ENCODE results near the gene THRSP. TPM values are rescaled to one million over a fixed set of nuclear protein-coding genes. Genes with fewer than 3 reads are reported as not detected.
"Not testable (repeated sequence)": the region's sequence is repeated elsewhere in the genome, so short reads cannot be mapped to it uniquely, and the experiment has no call there.

THRSP gene
- total and polyA plus RNA-seq, 2 of the 8 experiments (the other 6 are each of a cell fraction or from before 2014, with no cell fraction given), result 0.11 TPM; not detected in 1

DNA sequence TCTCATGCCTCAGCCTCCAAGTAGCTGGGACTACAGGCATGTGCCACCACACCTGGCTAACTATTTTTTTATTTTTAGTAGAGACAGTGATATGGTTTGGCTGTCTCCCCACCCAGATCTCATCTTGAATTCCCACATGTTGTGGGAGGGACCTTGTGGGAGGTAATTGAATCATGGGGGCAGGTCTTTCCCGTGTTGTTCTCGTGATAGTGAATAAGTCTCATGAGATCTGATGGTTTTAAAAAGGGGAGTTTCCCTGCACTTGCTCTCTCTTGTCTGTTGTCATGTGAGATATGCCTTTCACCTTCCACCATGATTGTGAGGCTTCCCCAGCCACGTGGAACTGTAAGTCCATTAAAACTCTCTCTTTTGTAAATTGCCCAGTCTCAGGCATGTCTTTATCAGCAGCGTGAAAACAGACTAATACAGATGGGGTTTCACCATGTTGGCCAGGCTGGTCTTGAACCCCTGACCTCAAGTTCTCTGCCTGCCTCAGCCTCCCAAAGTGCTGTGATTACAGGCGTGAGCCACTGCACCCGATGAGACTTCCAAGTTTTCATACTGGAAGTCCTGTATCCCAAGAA, 48.6 kb upstream of the THRSP start:
- H3K4me3 ChIP-seq (ENCODE audit: extremely low read depth in 1 of 4, insufficient read depth in 2 of 4, low read depth in 3 of 4, low read length in 4 of 4); FAIRE-seq; H3K27me3 ChIP-seq (replicated peaks in 1 of 4; ENCODE audit: control insufficient read depth in 3 of 4, extremely low read depth in 1 of 4, insufficient read depth in 3 of 4, low read length in 3 of 4); H2BK5ac ChIP-seq (ENCODE audit: low read depth, low read length); H3K4ac ChIP-seq (replicated peaks; ENCODE audit: insufficient read length, low read depth, low read length); H2BK20ac ChIP-seq (ENCODE audit: low read length); H3K14ac ChIP-seq (ENCODE audit: insufficient read length); H2BK15ac ChIP-seq (ENCODE audit: low read length); H2BK12ac ChIP-seq (ENCODE audit: low read depth, low read length); H3K4me2 ChIP-seq (ENCODE audit: insufficient read depth in 1 of 2, low read depth in 2 of 2, low read length in 2 of 2); H4K5ac ChIP-seq (ENCODE audit: insufficient read length, low read depth, low read length); H3K79me1 ChIP-seq (ENCODE audit: low read depth, low read length); H3K4me1 ChIP-seq (replicated peaks in 1 of 4; ENCODE audit: control insufficient read depth in 3 of 4, insufficient read depth in 4 of 4, low read length in 3 of 4); H2AFZ ChIP-seq (ENCODE audit: low read length); H3K56ac ChIP-seq (replicated peaks; ENCODE audit: insufficient read length, low read depth, low read length); H3K23me2 ChIP-seq (ENCODE audit: low read depth, low read length); H4K91ac ChIP-seq (replicated peaks; ENCODE audit: insufficient read length, low read length); H3K27ac ChIP-seq (ENCODE audit: low read depth, low read length); DNase-seq (ENCODE audit: low read depth in 1 of 2, low spot score in 2 of 2); H3K23ac ChIP-seq (ENCODE audit: insufficient read length); POLR2A ChIA-PET (ENCODE audit: partially characterized antibody); H3K79me2 ChIP-seq (ENCODE audit: control insufficient read depth in 1 of 2, insufficient read depth in 2 of 2, low read length in 2 of 2); H4K20me1 ChIP-seq (replicated peaks in 1 of 2; ENCODE audit: control insufficient read depth in 1 of 2, insufficient read depth in 2 of 2, low read length in 2 of 2); H3K18ac ChIP-seq (ENCODE audit: extremely low read depth, low read length); H2BK120ac ChIP-seq (replicated peaks; ENCODE audit: low read depth, low read length); H3K9ac ChIP-seq (replicated peaks in 1 of 4; ENCODE audit: extremely low read depth in 1 of 4, low read depth in 3 of 4, low read length in 3 of 4); H4K8ac ChIP-seq (ENCODE audit: extremely low read depth, insufficient read depth, low read length); H3K9me3 ChIP-seq (ENCODE audit: insufficient read depth in 2 of 2, low read depth in 1 of 2, low read length in 1 of 2); H2AK5ac ChIP-seq (ENCODE audit: low read depth, low read length): not testable (repeated sequence)
- CTCF ChIA-PET (ENCODE audit: partially characterized antibody), result interaction anchor here (1.7 kb wide), 2 partner anchors 18 to 31 kb away, joined by 4 to 5 read pairs; no protein-coding TSS in a partner anchor
- H3K36me3 ChIP-seq (ENCODE audit: control insufficient read depth in 2 of 4, insufficient read depth in 4 of 4, low read length in 3 of 4), result peaks cover 6 to 12% (median 10%) of the 10 kb centered on the region in 4 experiments; a peak in 6 of 8 replicates
- 89% methylated on average over 6 of the region's 6 CpGs; no CpG with 5 or more reads in 1 of the 2 experiments for WGBS, 2 experiments (ENCODE audit: extremely low coverage in 1 of 2, insufficient coverage in 1 of 2, insufficient read length in 1 of 2, insufficient replicate concordance in 2 of 2, low coverage in 1 of 2, low lambda C conversion rate in 2 of 2, missing lambda C conversion rate in 1 of 2)
